Measurements from ENCODE around the gene ME3. TPM values are rescaled to one million over a fixed set of nuclear protein-coding genes. Genes with fewer than 3 reads are reported as not detected.
"Not testable (repeated sequence)": the region's sequence is repeated elsewhere in the genome, so short reads cannot be mapped to it uniquely, and the experiment has no call there.

The ME3 gene
- total RNA-seq, 1 donor from 2014 or later: 99.0 TPM

- not testable (repeated sequence) for DNase-seq
Measured at GRCh38 chr11:86619428-86619827, 53.0 kb downstream of the ME3 start.

GRCh38 chr11:86617502-86617901, 54.9 kb downstream of the ME3 start:
- DNase-seq: no peak

GRCh38 chr11:86615487-86615886, 56.9 kb downstream of the ME3 start:
- no peak for DNase-seq

- DNase-seq: no peak
Measured at GRCh38 chr11:86610559-86611341, 61.7 kb downstream of the ME3 start.

- peak; percentile 10 for DNase-seq
Measured at GRCh38 chr11:86608251-86608799, 64.1 kb downstream of the ME3 start.

GRCh38 chr11:86606836-86607481, 65.5 kb downstream of the ME3 start:
- DNase-seq: no peak

GRCh38 chr11:86606270-86606835, 66.1 kb downstream of the ME3 start:
- no peak for DNase-seq

GRCh38 chr11:86596861-86597586, 75.4 kb downstream of the ME3 start:
- DNase-seq: no peak

- no peak for DNase-seq
Measured at GRCh38 chr11:86595955-86596354, 76.5 kb downstream of the ME3 start.

GRCh38 chr11:86595451-86595850, 77.0 kb downstream of the ME3 start:
- no peak for DNase-seq

- DNase-seq: no peak
Measured at GRCh38 chr11:86594746-86595145, 77.7 kb downstream of the ME3 start.

GRCh38 chr11:86593833-86594232, 78.6 kb downstream of the ME3 start:
- no peak for DNase-seq

GRCh38 chr11:86592659-86593451, 79.6 kb downstream of the ME3 start:
- DNase-seq: no peak

GRCh38 chr11:86592047-86592591, 80.3 kb downstream of the ME3 start:
- no peak for DNase-seq

- no peak for DNase-seq
Measured at GRCh38 chr11:86591631-86592030, 80.8 kb downstream of the ME3 start.

GRCh38 chr11:86589856-86590589, 82.4 kb downstream of the ME3 start:
- no peak for DNase-seq

GRCh38 chr11:86589204-86589603, 83.2 kb downstream of the ME3 start:
- DNase-seq: no peak

- DNase-seq: peak; percentile 22
Measured at GRCh38 chr11:86588566-86589090, 83.8 kb downstream of the ME3 start.

- DNase-seq: no peak
Measured at GRCh38 chr11:86587264-86588193, 84.9 kb downstream of the ME3 start.

Measured in occipital lobe (tissue), 2 donors.